GM18526 (cell line): ENCODE results near the gene MFNG.
A peak's percentile ranks its signal among the peaks of the same experiment; 100 is the strongest.

ENCODE experiments used
- POLR2A ChIP-seq: IDR thresholded peaks from 3 replicates; pipeline ENCODE4 v1.6.1; 2011; ENCODE audit not compliant: insufficient read length; ENCODE audit errors: extremely low read depth

The MFNG gene

GRCh38 chr22:37486224-37486845, at the start of gene MFNG:
Gene MFNG (minus strand): TSS chr22:37486384. CDS start chr22:37486177, 207 bp downstream.
- TF ChIP-seq POLR2A: peak; percentile 72

GRCh38 chr22:37535159-37535558, 49.0 kb upstream of the MFNG start:
- TF ChIP-seq POLR2A: no peak

GRCh38 chr22:37534445-37534844, 48.3 kb upstream of the MFNG start:
- no peak for TF ChIP-seq POLR2A

- TF ChIP-seq POLR2A: no peak
Observed at GRCh38 chr22:37533995-37534394, 47.8 kb upstream of the MFNG start.

- TF ChIP-seq POLR2A: no peak
Observed at GRCh38 chr22:37529652-37530345, 43.6 kb upstream of the MFNG start.

GRCh38 chr22:37526376-37526775, 40.2 kb upstream of the MFNG start:
- TF ChIP-seq POLR2A: no peak

GRCh38 chr22:37525746-37526350, 39.7 kb upstream of the MFNG start:
- TF ChIP-seq POLR2A: no peak

- TF ChIP-seq POLR2A: no peak
Observed at GRCh38 chr22:37525073-37525745, 39.0 kb upstream of the MFNG start.

GRCh38 chr22:37522482-37522881, 36.3 kb upstream of the MFNG start:
- no peak for TF ChIP-seq POLR2A

GRCh38 chr22:37521236-37521739, 35.1 kb upstream of the MFNG start:
- no peak for TF ChIP-seq POLR2A

GRCh38 chr22:37520776-37521191, 34.6 kb upstream of the MFNG start:
- TF ChIP-seq POLR2A: no peak

GRCh38 chr22:37519268-37520195, 33.3 kb upstream of the MFNG start, which contains the start of gene CARD10:
Gene CARD10 (minus strand): TSS chr22:37519415. CDS start chr22:37519200, 215 bp downstream.
- no peak for TF ChIP-seq POLR2A

GRCh38 chr22:37518509-37519267, 32.5 kb upstream of the MFNG start:
- TF ChIP-seq POLR2A: no peak
